B cell (primary cell): ENCODE results near the gene P2RX7.

Source experiments
- CTCF ChIP-seq: fragments of 200-600 bp; IDR thresholded peaks from one replicate; pipeline ENCODE4 v1.8.0; 2022; ENCODE audit warnings: antibody characterized with exemption, mild to moderate bottlenecking
- EZH2 ChIP-seq: IDR thresholded peaks from 2 replicates; pipeline ENCODE4 v1.6.1; 2012; ENCODE audit warnings: borderline replicate concordance, low read depth, mild to moderate bottlenecking, moderate library complexity, low read length; ENCODE audit not compliant: insufficient read depth, poor library complexity, severe bottlenecking

- TF ChIP-seq CTCF (no peak), EZH2 (no peak)
Measured at GRCh38 chr12:121167232-121167820, 34.6 kb downstream of the P2RX7 start.
